Measurements from ENCODE around the gene TRAK2.

TRAK2 gene

DNA sequence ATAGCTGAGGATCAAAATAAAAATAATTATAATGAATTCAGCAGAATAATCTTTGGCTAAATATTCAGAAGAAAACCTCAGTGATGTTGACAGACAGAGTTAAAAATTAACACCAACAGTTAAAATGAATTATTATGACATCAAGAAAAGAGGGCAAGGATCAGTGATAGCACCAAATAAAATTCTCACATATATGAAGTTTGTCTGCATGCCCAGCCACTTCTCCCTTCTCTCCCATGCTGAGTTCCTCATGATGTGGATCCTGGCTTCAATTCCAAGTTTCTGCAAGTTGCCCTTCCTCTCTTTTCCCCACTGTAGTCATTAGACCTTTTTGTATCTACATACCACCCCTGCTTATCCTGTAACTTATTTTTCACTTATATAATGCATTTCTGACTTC, 7.1 kb upstream of the TRAK2 start:
- Histone ChIP-seq H3K9me2 (ENCODE audit: low read depth, low read length) (no peaks in the 10 kb centered on the region), H3K9ac (ENCODE audit: low read length) (no peak overlapping the region), H2AFZ (ENCODE audit: low read length) (no peak overlapping the region)

DNA sequence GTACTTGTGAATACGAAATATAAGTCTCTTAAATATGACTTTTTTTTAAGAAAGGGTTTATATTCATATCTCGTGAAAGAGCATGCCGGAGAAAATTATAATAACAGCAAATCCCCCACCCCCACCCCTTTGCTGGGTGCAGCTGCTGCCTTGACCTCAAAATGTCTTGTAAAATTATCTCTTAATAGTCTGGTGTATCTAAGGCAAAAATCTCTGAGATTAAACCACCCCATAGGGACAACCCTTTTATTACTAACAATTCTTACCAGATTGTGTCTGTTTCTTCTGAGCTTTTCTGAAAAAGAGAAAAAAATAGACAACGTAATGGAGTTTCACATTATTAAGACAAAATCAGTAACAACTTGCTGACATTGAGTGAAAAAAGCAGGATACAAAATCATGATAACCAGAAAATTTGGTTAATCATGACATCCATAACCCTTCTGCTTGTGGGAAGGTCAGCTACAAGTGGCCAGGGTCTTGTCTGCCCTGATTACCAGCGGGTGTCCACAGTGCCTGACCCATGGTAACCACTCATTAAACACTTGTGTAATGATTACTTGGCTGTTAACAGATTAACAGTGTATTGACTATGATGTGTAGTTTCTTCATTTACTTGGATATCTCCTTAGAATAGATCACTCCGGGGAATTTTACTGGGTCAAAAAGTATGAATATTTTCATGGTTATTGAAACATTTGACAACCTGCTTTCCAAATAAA, 1.8 kb upstream of the TRAK2 start:
- no peaks in the 10 kb centered on the region for H3F3A ChIP-seq (ENCODE audit: insufficient read depth, low read length)
- H3K27me3 ChIP-seq (ENCODE audit: insufficient read depth, low read length), result no peaks in the 10 kb centered on the region
- no peak overlapping the region for H2AFZ ChIP-seq (ENCODE audit: low read length)
- no peak overlapping the region for H3K27ac ChIP-seq (ENCODE audit: low read depth, low read length, poor library complexity, severe bottlenecking)
- no peak overlapping the region for H3K4me3 ChIP-seq (ENCODE audit: low read depth, low read length, poor library complexity, severe bottlenecking)
- H3K4me2 ChIP-seq (ENCODE audit: low read length), result no peak overlapping the region
- peaks cover 12% of the 10 kb centered on the region for H3K4me1 ChIP-seq (ENCODE audit: insufficient read depth, low read length, severe bottlenecking)
- no peak overlapping the region for H3K9ac ChIP-seq (ENCODE audit: low read length)
- no peaks in the 10 kb centered on the region for H3K9me3 ChIP-seq (ENCODE audit: low read length)
- H3K36me3 ChIP-seq (ENCODE audit: insufficient read depth, low read length), result no peaks in the 10 kb centered on the region
- H4K20me1 ChIP-seq (ENCODE audit: insufficient read depth, low read length), result no peaks in the 10 kb centered on the region
- no peaks in the 10 kb centered on the region for H3K9me2 ChIP-seq (ENCODE audit: low read depth, low read length)
- no peaks in the 10 kb centered on the region; the same call in 1 of the 2 replicates for H3K79me2 ChIP-seq (ENCODE audit: insufficient read depth, low read length)
- TF ChIP-seq EZH2 (IDR thresholded peaks at IDR 0.05; ENCODE audit: borderline replicate concordance, low read length), result no peak
- TF ChIP-seq, protein P1, sequence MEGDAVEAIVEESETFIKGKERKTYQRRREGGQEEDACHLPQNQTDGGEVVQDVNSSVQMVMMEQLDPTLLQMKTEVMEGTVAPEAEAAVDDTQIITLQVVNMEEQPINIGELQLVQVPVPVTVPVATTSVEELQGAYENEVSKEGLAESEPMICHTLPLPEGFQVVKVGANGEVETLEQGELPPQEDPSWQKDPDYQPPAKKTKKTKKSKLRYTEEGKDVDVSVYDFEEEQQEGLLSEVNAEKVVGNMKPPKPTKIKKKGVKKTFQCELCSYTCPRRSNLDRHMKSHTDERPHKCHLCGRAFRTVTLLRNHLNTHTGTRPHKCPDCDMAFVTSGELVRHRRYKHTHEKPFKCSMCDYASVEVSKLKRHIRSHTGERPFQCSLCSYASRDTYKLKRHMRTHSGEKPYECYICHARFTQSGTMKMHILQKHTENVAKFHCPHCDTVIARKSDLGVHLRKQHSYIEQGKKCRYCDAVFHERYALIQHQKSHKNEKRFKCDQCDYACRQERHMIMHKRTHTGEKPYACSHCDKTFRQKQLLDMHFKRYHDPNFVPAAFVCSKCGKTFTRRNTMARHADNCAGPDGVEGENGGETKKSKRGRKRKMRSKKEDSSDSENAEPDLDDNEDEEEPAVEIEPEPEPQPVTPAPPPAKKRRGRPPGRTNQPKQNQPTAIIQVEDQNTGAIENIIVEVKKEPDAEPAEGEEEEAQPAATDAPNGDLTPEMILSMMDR (IDR thresholded peaks at IDR 0.05; ENCODE audit: low read length), result no peak

More for the DNA sequence above, 7.1 kb upstream of the TRAK2 start:
- Histone ChIP-seq H3K79me2 (ENCODE audit: insufficient read depth, low read length) (no peaks in the 10 kb centered on the region), H3K4me3 (ENCODE audit: low read depth, low read length, poor library complexity, severe bottlenecking) (no peak overlapping the region), H3F3A (ENCODE audit: insufficient read depth, low read length) (no peaks in the 10 kb centered on the region), H3K27ac (ENCODE audit: low read depth, low read length, poor library complexity, severe bottlenecking) (no peak overlapping the region), H3K4me1 (ENCODE audit: insufficient read depth, low read length, severe bottlenecking) (no peaks in the 10 kb centered on the region), H3K4me2 (ENCODE audit: low read length) (no peak overlapping the region), H3K36me3 (ENCODE audit: insufficient read depth, low read length) (no peaks in the 10 kb centered on the region), H4K20me1 (ENCODE audit: insufficient read depth, low read length) (no peaks in the 10 kb centered on the region), H3K9me3 (ENCODE audit: low read length) (no peaks in the 10 kb centered on the region), H3K27me3 (ENCODE audit: insufficient read depth, low read length) (no peaks in the 10 kb centered on the region)
- TF ChIP-seq EZH2 (IDR thresholded peaks at IDR 0.05; ENCODE audit: borderline replicate concordance, low read length), result no peak
- TF ChIP-seq, protein P1 (IDR thresholded peaks at IDR 0.05; ENCODE audit: low read length), result no peak

DNA sequence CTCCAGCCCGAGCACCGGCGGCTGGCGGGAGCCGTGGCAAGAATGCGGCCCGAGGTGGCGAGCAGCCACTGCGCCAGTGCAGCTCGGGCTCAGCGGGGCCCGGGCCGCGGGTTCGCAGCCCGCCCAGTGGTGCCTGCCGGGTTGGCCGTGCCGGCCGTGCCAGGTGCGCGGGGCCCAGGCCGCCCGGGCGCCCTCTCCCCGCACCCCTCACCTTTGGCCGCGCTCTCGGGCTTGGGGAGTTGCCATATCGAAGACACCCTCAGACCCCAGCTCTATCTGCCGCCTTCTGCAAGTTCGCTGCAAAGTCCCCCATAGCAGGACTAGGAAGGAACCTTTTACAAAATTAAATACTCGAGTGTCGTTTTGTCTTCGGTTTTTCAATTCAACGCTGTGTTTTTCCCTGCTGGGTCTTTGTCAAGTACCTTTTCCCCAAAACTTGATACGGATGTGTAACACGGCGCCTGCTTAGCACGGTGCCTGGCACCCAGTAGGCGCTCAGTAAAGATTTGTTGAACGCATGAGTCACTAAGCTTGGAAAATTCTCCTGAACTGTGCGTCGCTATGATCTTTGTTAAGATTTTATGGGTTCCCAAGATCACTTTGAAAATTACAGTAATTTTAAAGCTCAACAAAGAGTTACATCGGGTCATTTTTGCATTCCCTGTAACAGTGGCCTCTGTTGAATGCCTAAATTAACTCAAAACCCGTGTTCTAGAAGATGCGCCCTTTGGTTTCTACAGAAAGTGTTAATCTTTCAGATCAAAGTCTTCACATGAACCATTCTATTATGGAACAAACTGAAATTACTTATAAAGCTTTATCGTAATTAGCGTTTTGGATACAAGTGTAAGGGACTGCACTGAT, 1.0 kb upstream of the TRAK2 start:
- Histone ChIP-seq H3K27ac (ENCODE audit: low read depth, low read length, poor library complexity, severe bottlenecking) (no peak overlapping the region), H3K36me3 (ENCODE audit: insufficient read depth, low read length) (no peaks in the 10 kb centered on the region), H3K4me2 (ENCODE audit: low read length) (peak overlapping the region; percentile 62), H3K9me3 (ENCODE audit: low read length) (no peaks in the 10 kb centered on the region), H3K79me2 (ENCODE audit: insufficient read depth, low read length) (no peaks in the 10 kb centered on the region; the same call in 1 of the 2 replicates), H3K4me3 (ENCODE audit: low read depth, low read length, poor library complexity, severe bottlenecking) (peak overlapping the region; percentile 100), H3F3A (ENCODE audit: insufficient read depth, low read length) (no peaks in the 10 kb centered on the region), H3K9me2 (ENCODE audit: low read depth, low read length) (no peaks in the 10 kb centered on the region), H2AFZ (ENCODE audit: low read length) (no peak overlapping the region), H3K9ac (ENCODE audit: low read length) (peak overlapping the region; percentile 97; the same call in 1 of the 2 replicates), H3K4me1 (ENCODE audit: insufficient read depth, low read length, severe bottlenecking) (peaks cover 12% of the 10 kb centered on the region), H3K27me3 (ENCODE audit: insufficient read depth, low read length) (no peaks in the 10 kb centered on the region), H4K20me1 (ENCODE audit: insufficient read depth, low read length) (no peaks in the 10 kb centered on the region)
- TF ChIP-seq EZH2 (IDR thresholded peaks at IDR 0.05; ENCODE audit: borderline replicate concordance, low read length), result no peak
- TF ChIP-seq, protein P1 (IDR thresholded peaks at IDR 0.05; ENCODE audit: low read length), result no peak

All from OCI-LY1 (cell line).